Breast epithelium (tissue), 3 donors: ENCODE measurements around the gene PLCH1.

Experiments
- POLR2A ChIP-seq: fragments of 450-650 bp; IDR thresholded peaks from one replicate; pipeline ENCODE4 v1.6.1; 2016; ENCODE audit warnings: antibody characterized with exemption, mild to moderate bottlenecking, moderate library complexity
- POLR2AphosphoS5 ChIP-seq, 3 donors: sonication (generic); formaldehyde crosslinking; IDR thresholded peaks; one replicate each; pipeline ENCODE4 v1.6.1; 2017; ENCODE audit warnings: antibody characterized with exemption in 3 of 3
- TF ChIP-seq, protein P1 (sequence below), 3 donors: fragments of 450-650 bp; IDR thresholded peaks; one replicate each; pipeline ENCODE4 v1.5.1; 2016 to 2017; ENCODE audit warnings: antibody characterized with exemption in 3 of 3, mild to moderate bottlenecking in 3 of 3, moderate library complexity in 3 of 3

DNA sequence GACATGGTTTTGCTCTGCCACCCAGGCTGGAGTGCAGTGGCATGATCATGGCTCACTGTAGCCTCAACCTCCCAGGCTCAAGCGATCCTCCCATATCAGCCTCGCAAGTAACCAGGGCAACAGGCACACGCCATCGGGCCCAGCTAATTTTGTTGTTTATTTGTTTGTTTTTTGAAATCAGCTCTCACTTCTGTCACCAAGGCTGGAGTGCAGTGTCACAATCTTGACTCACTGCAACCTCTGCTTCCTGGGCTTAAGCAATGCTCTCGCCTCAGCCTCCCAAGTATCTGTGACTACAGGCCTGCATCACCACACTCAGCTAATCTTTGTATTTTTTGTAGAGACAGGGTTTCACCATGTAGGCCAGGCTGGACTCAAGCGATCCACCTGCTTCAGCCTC, 26.3 kb upstream of the PLCH1 start:
- TF ChIP-seq POLR2A: no peak
- TF ChIP-seq POLR2AphosphoS5 (IDR thresholded peaks at IDR 0.05): no peak
- TF ChIP-seq, protein P1, sequence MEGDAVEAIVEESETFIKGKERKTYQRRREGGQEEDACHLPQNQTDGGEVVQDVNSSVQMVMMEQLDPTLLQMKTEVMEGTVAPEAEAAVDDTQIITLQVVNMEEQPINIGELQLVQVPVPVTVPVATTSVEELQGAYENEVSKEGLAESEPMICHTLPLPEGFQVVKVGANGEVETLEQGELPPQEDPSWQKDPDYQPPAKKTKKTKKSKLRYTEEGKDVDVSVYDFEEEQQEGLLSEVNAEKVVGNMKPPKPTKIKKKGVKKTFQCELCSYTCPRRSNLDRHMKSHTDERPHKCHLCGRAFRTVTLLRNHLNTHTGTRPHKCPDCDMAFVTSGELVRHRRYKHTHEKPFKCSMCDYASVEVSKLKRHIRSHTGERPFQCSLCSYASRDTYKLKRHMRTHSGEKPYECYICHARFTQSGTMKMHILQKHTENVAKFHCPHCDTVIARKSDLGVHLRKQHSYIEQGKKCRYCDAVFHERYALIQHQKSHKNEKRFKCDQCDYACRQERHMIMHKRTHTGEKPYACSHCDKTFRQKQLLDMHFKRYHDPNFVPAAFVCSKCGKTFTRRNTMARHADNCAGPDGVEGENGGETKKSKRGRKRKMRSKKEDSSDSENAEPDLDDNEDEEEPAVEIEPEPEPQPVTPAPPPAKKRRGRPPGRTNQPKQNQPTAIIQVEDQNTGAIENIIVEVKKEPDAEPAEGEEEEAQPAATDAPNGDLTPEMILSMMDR (IDR thresholded peaks at IDR 0.05): no peak
